H1 (cell line): ENCODE measurements around the gene RAD51B. TPM values are rescaled to one million over a fixed set of nuclear protein-coding genes. Genes with fewer than 3 reads are reported as not detected.

ENCODE experiments used
- CTCF ChIA-PET: fragments of 300-600 bp; sonication (Branson Sonifier 250); formaldehyde crosslinking; loops from one replicate; lab custom pipeline; 2021; ENCODE audit not compliant: partially characterized antibody; lab: Charles Lee
- POLR2A ChIA-PET: fragments of 300-600 bp; sonication (Branson Sonifier 250); formaldehyde crosslinking; loops from one replicate; lab custom pipeline; 2021; ENCODE audit warnings: inconsistent platforms; ENCODE audit not compliant: partially characterized antibody; lab: Charles Lee
- DNase-seq, 2 experiments: peaks; one replicate each; pipeline versions ENCODE4 v3.0.0 to v3.0.0-alpha.2; 2010 to 2022; ENCODE audit warnings: low spot score in 2 of 2, low read depth in 1 of 2, mixed read lengths in 1 of 2
- FAIRE-seq: peaks from 2 replicates; lab custom pipeline; 2011; peaks lifted over from hg19 to GRCh38; lab: Jason Lieb, UNC
- H2AFZ ChIP-seq: 2 replicates; pipeline ENCODE4 v1.8.1; 2012; ENCODE audit warnings: low read length, inconsistent platforms
- H2AK5ac ChIP-seq: 2 replicates; pipeline ENCODE4 v1.6.1; 2013; ENCODE audit warnings: low read depth, low read length
- H2BK120ac ChIP-seq: replicated peaks from 2 replicates; pipeline ENCODE3; 2013; ENCODE audit warnings: low read depth, low read length, inconsistent platforms
- H2BK12ac ChIP-seq: 2 replicates; pipeline ENCODE4 v1.6.1; 2013; ENCODE audit warnings: low read depth, low read length
- H2BK15ac ChIP-seq: 2 replicates; pipeline ENCODE4 v1.6.1; 2013; ENCODE audit warnings: low read length
- H2BK20ac ChIP-seq: 2 replicates; pipeline ENCODE4 v1.6.1; 2013; ENCODE audit warnings: low read length
- H2BK5ac ChIP-seq: 2 replicates; pipeline ENCODE4 v1.6.1; 2013; ENCODE audit warnings: low read depth, low read length
- H3K14ac ChIP-seq: 2 replicates; pipeline ENCODE4 v1.6.1; 2013; ENCODE audit warnings: inconsistent platforms; ENCODE audit not compliant: insufficient read length
- H3K18ac ChIP-seq: 2 replicates; pipeline ENCODE4 v1.6.1; 2013; ENCODE audit warnings: low read length; ENCODE audit errors: extremely low read depth
- H3K23ac ChIP-seq: 2 replicates; pipeline ENCODE4 v1.6.1; 2013; ENCODE audit warnings: inconsistent platforms; ENCODE audit not compliant: insufficient read length
- H3K23me2 ChIP-seq: 2 replicates; pipeline ENCODE4 v1.6.1; 2013; ENCODE audit warnings: low read depth, low read length
- H3K27ac ChIP-seq: 2 replicates; pipeline ENCODE4 v1.6.1; 2011; ENCODE audit warnings: low read depth, low read length, inconsistent platforms
- H3K27me3 ChIP-seq, 4 experiments: replicated peaks in 1 of 4; 1 replicate in 1 of 4; 2 replicates in 3 of 4; pipeline versions ENCODE4 v1.6.1 to v1.8.1; 2011 to 2013; ENCODE audit warnings: low read length in 3 of 4, mild to moderate bottlenecking in 3 of 4, inconsistent platforms in 2 of 4, mixed read lengths in 2 of 4, moderate library complexity in 1 of 4; ENCODE audit not compliant: control insufficient read depth in 3 of 4, insufficient read depth in 3 of 4; ENCODE audit errors: extremely low read depth in 1 of 4
- H3K36me3 ChIP-seq, 4 experiments: 2 replicates each; pipeline versions ENCODE4 v1.6.1 to v1.8.1; 2011 to 2013; ENCODE audit warnings: mild to moderate bottlenecking in 4 of 4, low read length in 3 of 4, moderate library complexity in 2 of 4, control low read depth in 1 of 4, inconsistent platforms in 1 of 4; ENCODE audit not compliant: insufficient read depth in 4 of 4, control insufficient read depth in 2 of 4
- H3K4ac ChIP-seq: replicated peaks from 2 replicates; pipeline ENCODE3; 2013; ENCODE audit warnings: low read length, low read depth, mixed read lengths, inconsistent platforms; ENCODE audit not compliant: insufficient read length
- H3K4me1 ChIP-seq, 4 experiments: replicated peaks in 1 of 4; 1 replicate in 1 of 4; 2 replicates in 3 of 4; pipeline versions ENCODE4 v1.6.1 to v1.8.1; 2011 to 2013; ENCODE audit warnings: low read length in 3 of 4, inconsistent platforms in 2 of 4, mixed read lengths in 1 of 4; ENCODE audit not compliant: insufficient read depth in 4 of 4, control insufficient read depth in 3 of 4
- H3K4me2 ChIP-seq, 2 experiments: 2 replicates each; pipeline versions ENCODE4 v1.6.1 to v1.8.1; 2011 to 2013; ENCODE audit warnings: low read depth in 2 of 2, low read length in 2 of 2, control low read depth in 1 of 2, inconsistent platforms in 1 of 2, mild to moderate bottlenecking in 1 of 2; ENCODE audit not compliant: insufficient read depth in 1 of 2
- H3K4me3 ChIP-seq, 4 experiments: fragments of 200-600, 300-600 bp in 1 of 4; sonication (generic), shearing (Covaris generic), sonication (Bioruptor Twin) in 1 of 4; 2 replicates each; pipeline versions ENCODE4 v1.5.1 to v1.8.1; 2011 to 2016; ENCODE audit warnings: low read length in 4 of 4, low read depth in 3 of 4, control low read depth in 2 of 4, inconsistent platforms in 2 of 4, mild to moderate bottlenecking in 2 of 4, mixed read lengths in 1 of 4, moderate library complexity in 1 of 4; ENCODE audit not compliant: insufficient read depth in 2 of 4; ENCODE audit errors: extremely low read depth in 1 of 4
- H3K56ac ChIP-seq: replicated peaks from 2 replicates; pipeline ENCODE3; 2013; ENCODE audit warnings: low read depth, mild to moderate bottlenecking, mixed read lengths, low read length, inconsistent platforms; ENCODE audit not compliant: insufficient read length
- H3K79me1 ChIP-seq: 2 replicates; pipeline ENCODE4 v1.6.1; 2013; ENCODE audit warnings: low read depth, low read length, control low read depth
- H3K79me2 ChIP-seq, 2 experiments: 2 replicates each; pipeline versions ENCODE4 v1.6.1 to v1.8.1; 2012 to 2013; ENCODE audit warnings: low read length in 2 of 2, mild to moderate bottlenecking in 2 of 2, inconsistent platforms in 1 of 2; ENCODE audit not compliant: insufficient read depth in 2 of 2, control insufficient read depth in 1 of 2
- H3K9ac ChIP-seq, 4 experiments: replicated peaks in 1 of 4; 1 replicate in 1 of 4; 2 replicates in 3 of 4; pipeline versions ENCODE4 v1.6.1 to v1.8.1; 2011 to 2013; ENCODE audit warnings: low read depth in 3 of 4, low read length in 3 of 4, control low read depth in 2 of 4, mild to moderate bottlenecking in 2 of 4, moderate library complexity in 2 of 4, inconsistent platforms in 1 of 4; ENCODE audit errors: extremely low read depth in 1 of 4
- H3K9me3 ChIP-seq, 2 experiments: 2 replicates each; pipeline versions ENCODE4 v1.6.1 to v1.8.1; 2012 to 2013; ENCODE audit warnings: mild to moderate bottlenecking in 2 of 2, moderate library complexity in 2 of 2, control low read depth in 1 of 2, inconsistent platforms in 1 of 2, low read depth in 1 of 2, low read length in 1 of 2, mixed read lengths in 1 of 2; ENCODE audit not compliant: insufficient read depth in 2 of 2
- H4K20me1 ChIP-seq, 2 experiments: replicated peaks in 1 of 2; 2 replicates each; pipeline versions ENCODE3 to v1.8.1; 2011 to 2013; ENCODE audit warnings: inconsistent platforms in 2 of 2, low read length in 2 of 2, mild to moderate bottlenecking in 1 of 2; ENCODE audit not compliant: insufficient read depth in 2 of 2, control insufficient read depth in 1 of 2
- H4K5ac ChIP-seq: 2 replicates; pipeline ENCODE4 v1.6.1; 2013; ENCODE audit warnings: low read length, low read depth, mixed read lengths, inconsistent platforms; ENCODE audit not compliant: insufficient read length
- H4K8ac ChIP-seq: 2 replicates; pipeline ENCODE4 v1.8.0; 2013; ENCODE audit warnings: mild to moderate bottlenecking, moderate library complexity, low read length, inconsistent platforms; ENCODE audit not compliant: insufficient read depth; ENCODE audit errors: extremely low read depth
- H4K91ac ChIP-seq: replicated peaks from 2 replicates; pipeline ENCODE3; 2013; ENCODE audit warnings: low read length, mixed read lengths, inconsistent platforms; ENCODE audit not compliant: insufficient read length
- BRCA1 ChIP-seq: IDR thresholded peaks from 2 replicates; pipeline ENCODE4 v1.6.1; 2012; ENCODE audit warnings: low read depth, low read length, improper control_type of control experiment
- CREB1 ChIP-seq: IDR thresholded peaks from 2 replicates; pipeline ENCODE4 v1.6.1; 2012; ENCODE audit warnings: inconsistent platforms
- CTBP2 ChIP-seq: IDR thresholded peaks from 2 replicates; pipeline ENCODE4 v1.7.0; 2011; ENCODE audit warnings: borderline replicate concordance, mild to moderate bottlenecking, moderate library complexity, mixed read lengths, low read length; ENCODE audit not compliant: insufficient read depth, insufficient read length
- EGR1 ChIP-seq: IDR thresholded peaks from 2 replicates; pipeline ENCODE4 v1.6.1; 2011; ENCODE audit warnings: low read depth, low read length, borderline replicate concordance
- JUN ChIP-seq: IDR thresholded peaks from 2 replicates; pipeline ENCODE4 v1.6.1; 2011; ENCODE audit warnings: low read depth, mild to moderate bottlenecking, improper control_type of control experiment, low read length
- JUND ChIP-seq: IDR thresholded peaks from 2 replicates; pipeline ENCODE4 v1.6.1; 2011; ENCODE audit warnings: mild to moderate bottlenecking, improper control_type of control experiment, low read length
- PHF8 ChIP-seq: fragments of 200-600 bp; sonication (generic); conservative IDR thresholded peaks from 2 replicates; pipeline ENCODE4 v1.7.1; 2012; ENCODE audit warnings: low read depth, mild to moderate bottlenecking, inconsistent platforms, low read length, moderate library complexity
- POLR2AphosphoS5 ChIP-seq: IDR thresholded peaks from 2 replicates; pipeline ENCODE4 v1.6.1; 2011; ENCODE audit warnings: low read depth, low read length
- POU5F1 ChIP-seq: IDR thresholded peaks from 2 replicates; pipeline ENCODE4 v1.6.1; 2011; ENCODE audit warnings: low read depth, mild to moderate bottlenecking, low read length, moderate library complexity
- RNF2 ChIP-seq: fragments of 200-900, 300-1000 bp; sonication (generic); IDR thresholded peaks from 2 replicates; pipeline ENCODE4 v1.7.1; 2016; ENCODE audit warnings: borderline replicate concordance, low read depth, mild to moderate bottlenecking, antibody characterized with exemption, low read length; ENCODE audit not compliant: poor library complexity, severe bottlenecking; ENCODE audit errors: missing control alignments
- SIN3A ChIP-seq, 2 experiments: IDR thresholded peaks in 1 of 2; conservative IDR thresholded peaks in 1 of 2; 2 replicates each; pipeline ENCODE4 v1.6.1; 2011 to 2012; ENCODE audit warnings: low read length in 2 of 2, improper control_type of control experiment in 1 of 2, low read depth in 1 of 2, mild to moderate bottlenecking in 1 of 2
- SP1 ChIP-seq: IDR thresholded peaks from 2 replicates; pipeline ENCODE4 v1.6.1; 2011; ENCODE audit warnings: low read depth, low read length
- SUZ12 ChIP-seq: fragments of 200-600 bp; sonication (generic); IDR thresholded peaks from 2 replicates; pipeline ENCODE4 v1.6.1; 2012; ENCODE audit warnings: mild to moderate bottlenecking, inconsistent platforms, low read length, moderate library complexity, mixed read lengths
- ZNF274 ChIP-seq: IDR thresholded peaks from 2 replicates; pipeline ENCODE4 v1.7.0; 2012; ENCODE audit warnings: low read length, borderline replicate concordance; ENCODE audit errors: extremely low read depth
- WGBS, 2 experiments: shearing (Covaris generic) in 1 of 2; methylation state at CpG; one replicate each; pipeline versions ENCODE4 v1.1.6 to v1.1.7; 2013 to 2015; ENCODE audit warnings: low lambda C conversion rate in 2 of 2, mixed read lengths in 2 of 2, inconsistent platforms in 1 of 2, low coverage in 1 of 2, missing lambda C conversion rate in 1 of 2; ENCODE audit not compliant: insufficient replicate concordance in 2 of 2, insufficient coverage in 1 of 2, insufficient read length in 1 of 2; ENCODE audit errors: extremely low coverage in 1 of 2, missing lambda C conversion rate in 1 of 2; 5-methylcytosine and 5-hydroxymethylcytosine counted together
- polyA plus RNA-seq, 7 experiments: library from polyadenylated mRNA; depleted of rRNA in 3 of 7; stranded (reverse) in 5 of 7; unstranded in 2 of 7; fragments of >200 nt in 5 of 7; fragments of 200-250 nt in 2 of 7; gene quantifications; 1 replicate in 5 of 7; 2 replicates in 1 of 7; 4 replicates in 1 of 7; pipeline versions ENCODE4 v1.2.1 to v1.2.3, GENCODE V29; 2011 to 2013; ENCODE audit warnings: missing spikeins in 2 of 7, mixed read lengths in 2 of 7
- total RNA-seq: library from RNA; stranded (reverse); fragmentation: NEBNext Ultra II Directional; extraction: Animal tissue kit (Norgen Biotek cat#: 25700); gene quantifications from 2 replicates; pipeline ENCODE4 v1.2.1, GENCODE V29; 2021

Gene RAD51B
- total and polyA plus RNA-seq, 2 of the 8 experiments (the other 6 are each of a cell fraction or from before 2014, with no cell fraction given), result 3.9 to 14.9 TPM

GRCh38 chr14:68441542-68441941 lies 622.0 kb downstream of the RAD51B start:
- H2AFZ ChIP-seq, result no peak overlapping the region
- 96% methylated on average over 3 of the region's 3 CpGs; no CpG with 5 or more reads in 1 of the 2 experiments for WGBS, 2 experiments
- no peaks in the 10 kb centered on the region for H3K27me3 ChIP-seq
- no peak overlapping the region for H2AK5ac ChIP-seq
- TF ChIP-seq SIN3A (conservative IDR thresholded peaks at IDR 0.05 in 1 of 2, IDR thresholded peaks at IDR 0.05 in 1 of 2; ENCODE audit: low read depth in 1 of 2, low read length in 2 of 2), result no peak
- TF ChIP-seq CREB1, result no peak
- TF ChIP-seq BRCA1, result no peak
- TF ChIP-seq POLR2AphosphoS5, result no peak
- TF ChIP-seq SUZ12, result no peak
- no peak for TF ChIP-seq POU5F1
- TF ChIP-seq JUN, result no peak
- no peak for TF ChIP-seq RNF2
- no peak for TF ChIP-seq ZNF274
- no peak for TF ChIP-seq JUND
- no peak for TF ChIP-seq SP1
- no peak for TF ChIP-seq EGR1
- TF ChIP-seq CTBP2, result no peak
- no peak for TF ChIP-seq PHF8
- FAIRE-seq, result no peak
- no peak overlapping the region for H3K27ac ChIP-seq
- H3K79me2 ChIP-seq, result no peaks in the 10 kb centered on the region
- no peak overlapping the region for H3K56ac ChIP-seq
- H2BK20ac ChIP-seq, result no peak overlapping the region
- H3K14ac ChIP-seq, result no peak overlapping the region
- no peak overlapping the region for H2BK15ac ChIP-seq
- no peak overlapping the region for H3K4me3 ChIP-seq
- no peak overlapping the region for H3K4me2 ChIP-seq
- no peak overlapping the region for H3K23ac ChIP-seq
- no peaks in the 10 kb centered on the region for H3K4me1 ChIP-seq
- no peak overlapping the region for H2BK120ac ChIP-seq
- H3K18ac ChIP-seq, result no peak overlapping the region
- DNase-seq, result no peak
- H3K9ac ChIP-seq, result no peak overlapping the region
- H3K23me2 ChIP-seq, result no peaks in the 10 kb centered on the region
- CTCF ChIA-PET, result no interaction called here
- H4K8ac ChIP-seq, result no peak overlapping the region
- no peak overlapping the region for H3K4ac ChIP-seq
- no peak overlapping the region for H4K91ac ChIP-seq
- H2BK5ac ChIP-seq, result no peak overlapping the region
- no peaks in the 10 kb centered on the region for H3K79me1 ChIP-seq
- POLR2A ChIA-PET, result no interaction called here
- no peaks in the 10 kb centered on the region for H3K9me3 ChIP-seq
- no peaks in the 10 kb centered on the region for H3K36me3 ChIP-seq
- no peaks in the 10 kb centered on the region for H4K20me1 ChIP-seq
- no peak overlapping the region for H2BK12ac ChIP-seq
- H4K5ac ChIP-seq, result no peak overlapping the region
